ENCODE measurements around the gene MCM7. TPM values are rescaled to one million over a fixed set of nuclear protein-coding genes. Genes with fewer than 3 reads are reported as not detected.

MCM7 gene
- total RNA-seq, 2 donors from 2014 or later = 8.3 to 13.0 TPM

DNA sequence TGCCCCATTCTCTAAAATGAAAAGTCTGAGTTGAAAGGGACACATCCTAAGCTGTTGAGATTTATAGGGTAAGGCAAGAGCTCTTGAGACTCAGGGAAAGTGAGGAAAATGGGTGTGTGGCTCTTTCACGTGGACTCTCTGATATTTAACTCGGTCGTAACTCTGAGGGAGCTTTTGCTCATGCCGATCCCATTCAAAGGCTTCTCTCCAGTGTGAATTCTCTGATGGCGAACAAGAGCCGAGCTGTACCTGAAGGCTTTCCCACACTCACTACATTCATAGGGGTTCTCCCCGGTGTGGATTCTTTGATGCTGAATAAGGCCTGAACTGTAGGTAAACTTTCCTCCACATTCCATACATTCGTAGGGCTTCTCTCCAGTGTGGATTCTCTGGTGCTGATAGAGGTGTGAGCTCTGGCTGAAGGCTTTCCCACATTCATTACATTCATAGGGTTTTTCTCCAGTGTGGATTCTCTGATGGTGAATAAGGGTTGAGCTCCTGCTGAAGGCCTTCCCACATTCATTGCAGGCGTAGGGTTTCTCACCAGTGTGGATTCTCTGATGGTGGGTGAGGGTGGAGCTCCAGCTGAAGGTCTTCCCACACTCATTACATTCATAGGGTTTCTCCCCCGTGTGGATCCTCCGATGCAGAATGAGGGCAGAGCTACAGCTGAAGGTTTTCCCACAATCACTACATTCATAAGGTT, 30.0 kb downstream of the MCM7 start:
- TF ChIP-seq, protein P1, sequence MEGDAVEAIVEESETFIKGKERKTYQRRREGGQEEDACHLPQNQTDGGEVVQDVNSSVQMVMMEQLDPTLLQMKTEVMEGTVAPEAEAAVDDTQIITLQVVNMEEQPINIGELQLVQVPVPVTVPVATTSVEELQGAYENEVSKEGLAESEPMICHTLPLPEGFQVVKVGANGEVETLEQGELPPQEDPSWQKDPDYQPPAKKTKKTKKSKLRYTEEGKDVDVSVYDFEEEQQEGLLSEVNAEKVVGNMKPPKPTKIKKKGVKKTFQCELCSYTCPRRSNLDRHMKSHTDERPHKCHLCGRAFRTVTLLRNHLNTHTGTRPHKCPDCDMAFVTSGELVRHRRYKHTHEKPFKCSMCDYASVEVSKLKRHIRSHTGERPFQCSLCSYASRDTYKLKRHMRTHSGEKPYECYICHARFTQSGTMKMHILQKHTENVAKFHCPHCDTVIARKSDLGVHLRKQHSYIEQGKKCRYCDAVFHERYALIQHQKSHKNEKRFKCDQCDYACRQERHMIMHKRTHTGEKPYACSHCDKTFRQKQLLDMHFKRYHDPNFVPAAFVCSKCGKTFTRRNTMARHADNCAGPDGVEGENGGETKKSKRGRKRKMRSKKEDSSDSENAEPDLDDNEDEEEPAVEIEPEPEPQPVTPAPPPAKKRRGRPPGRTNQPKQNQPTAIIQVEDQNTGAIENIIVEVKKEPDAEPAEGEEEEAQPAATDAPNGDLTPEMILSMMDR (IDR thresholded peaks at IDR 0.05) = no peak
- H3K36me3 ChIP-seq = peaks cover 75% of the 10 kb centered on the region
- no peak for DNase-seq (ENCODE audit: low spot score)
- peaks cover 14 to 32% of the 10 kb centered on the region in 2 donors for H3K9me3 ChIP-seq
- no peaks in the 10 kb centered on the region for H3K27me3 ChIP-seq
- H3K27ac ChIP-seq = no peak overlapping the region
- no peak overlapping the region for H3K4me3 ChIP-seq
- H3K4me1 ChIP-seq = no peaks in the 10 kb centered on the region

DNA sequence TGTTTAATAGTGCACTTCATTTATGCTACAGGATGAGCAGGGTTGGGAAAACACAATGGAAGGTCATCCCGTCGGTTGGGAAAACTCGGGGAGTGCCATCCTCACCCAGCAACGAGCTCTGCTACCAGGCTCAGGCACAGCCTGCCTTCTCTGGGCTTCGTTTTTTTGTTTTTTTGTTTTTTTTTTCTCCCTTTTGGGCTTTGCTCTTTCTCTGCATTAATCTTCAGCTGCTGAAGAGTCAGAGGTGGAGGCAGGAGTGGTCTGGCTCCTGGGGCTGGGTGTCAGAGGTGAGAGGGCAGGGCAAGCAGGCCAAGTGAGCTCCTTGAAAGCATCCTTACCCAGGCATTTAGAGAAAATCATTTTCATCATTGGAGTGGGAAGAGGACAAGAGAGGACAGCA, 31.2 kb downstream of the MCM7 start:
- H3K27me3 ChIP-seq = no peaks in the 10 kb centered on the region
- no peak overlapping the region for H3K27ac ChIP-seq
- no peak overlapping the region for H3K4me3 ChIP-seq
- H3K4me1 ChIP-seq = peaks cover 0 to 11% of the 10 kb centered on the region in 2 donors
- H3K36me3 ChIP-seq = peaks cover 63% of the 10 kb centered on the region
- TF ChIP-seq, protein P1 (IDR thresholded peaks at IDR 0.05) = no peak
- H3K9me3 ChIP-seq = peaks cover 14 to 32% of the 10 kb centered on the region in 2 donors
- DNase-seq (ENCODE audit: low spot score) = no peak

DNA sequence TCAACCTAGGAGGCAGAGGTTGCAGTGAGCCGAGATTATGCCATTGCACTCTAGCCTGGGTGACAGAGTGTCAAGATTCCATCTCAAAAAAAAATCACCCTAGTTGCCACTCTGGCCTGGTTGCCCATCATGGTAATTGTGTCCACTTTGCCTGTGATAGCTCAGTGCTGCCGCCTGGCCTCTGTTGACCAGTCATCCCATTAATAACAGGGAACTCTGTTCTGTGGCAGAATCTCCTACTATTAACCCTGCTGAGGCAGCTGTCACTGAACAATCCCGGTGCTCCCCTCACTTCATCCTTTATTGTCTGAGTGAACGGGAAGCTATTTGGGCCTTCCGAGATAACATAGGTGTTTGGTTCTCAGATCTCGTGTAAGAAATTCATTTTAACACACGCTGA, 34.2 kb downstream of the MCM7 start:
- Histone ChIP-seq H3K4me1 (peaks cover 0 to 11% of the 10 kb centered on the region in 2 donors), H3K27ac (no peak overlapping the region), H3K4me3 (no peak overlapping the region), H3K36me3 (peaks cover 53% of the 10 kb centered on the region), H3K27me3 (no peaks in the 10 kb centered on the region), H3K9me3 (peaks cover 14 to 21% of the 10 kb centered on the region in 2 donors)
- TF ChIP-seq, protein P1 (IDR thresholded peaks at IDR 0.05) = no peak
- no peak for DNase-seq (ENCODE audit: low spot score)

DNA sequence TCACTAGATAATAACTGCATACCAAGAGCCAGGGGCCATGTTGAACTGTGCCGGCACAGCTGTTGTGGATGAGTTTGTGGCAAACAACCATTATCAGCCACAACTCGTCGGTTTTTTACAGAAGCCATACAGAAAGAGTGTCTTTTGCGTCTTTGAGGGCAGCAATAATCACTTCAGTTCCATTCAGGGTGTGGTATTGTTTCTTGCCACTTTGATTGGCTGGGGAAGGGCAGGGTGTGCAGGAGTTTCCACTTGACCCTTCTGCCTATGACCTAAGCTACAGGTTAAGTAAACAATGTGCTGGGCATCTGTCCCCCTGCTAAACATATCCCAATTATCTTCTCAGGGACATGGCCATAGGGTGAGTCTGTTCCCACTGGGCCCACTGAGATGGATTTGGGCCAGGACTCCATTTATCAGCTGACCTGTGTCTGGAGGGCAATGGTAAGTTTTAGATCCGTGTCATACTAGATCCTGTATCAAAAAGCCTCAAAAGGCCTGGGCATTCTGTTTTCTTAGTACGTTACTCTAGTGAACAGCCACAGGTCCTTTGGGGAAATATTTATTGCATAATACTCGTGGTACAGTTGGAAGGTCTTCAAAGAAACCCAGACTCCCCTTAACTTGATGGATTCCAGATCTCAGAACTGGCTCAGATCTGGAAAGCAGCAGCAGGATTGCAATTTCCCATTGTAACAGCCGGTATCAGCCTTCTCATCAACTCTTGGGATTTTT, 35.6 kb downstream of the MCM7 start:
- H3K4me1 ChIP-seq = peaks cover 0 to 11% of the 10 kb centered on the region in 2 donors
- TF ChIP-seq, protein P1 (IDR thresholded peaks at IDR 0.05) = no peak
- DNase-seq (ENCODE audit: low spot score) = no peak
- peaks cover 2 to 8% of the 10 kb centered on the region in 2 donors for H3K9me3 ChIP-seq
- H3K4me3 ChIP-seq = no peak overlapping the region
- H3K27ac ChIP-seq = peak overlapping the region in 1 of 2 donors; percentile 46
- H3K36me3 ChIP-seq = peaks cover 51% of the 10 kb centered on the region
- H3K27me3 ChIP-seq = no peaks in the 10 kb centered on the region

DNA sequence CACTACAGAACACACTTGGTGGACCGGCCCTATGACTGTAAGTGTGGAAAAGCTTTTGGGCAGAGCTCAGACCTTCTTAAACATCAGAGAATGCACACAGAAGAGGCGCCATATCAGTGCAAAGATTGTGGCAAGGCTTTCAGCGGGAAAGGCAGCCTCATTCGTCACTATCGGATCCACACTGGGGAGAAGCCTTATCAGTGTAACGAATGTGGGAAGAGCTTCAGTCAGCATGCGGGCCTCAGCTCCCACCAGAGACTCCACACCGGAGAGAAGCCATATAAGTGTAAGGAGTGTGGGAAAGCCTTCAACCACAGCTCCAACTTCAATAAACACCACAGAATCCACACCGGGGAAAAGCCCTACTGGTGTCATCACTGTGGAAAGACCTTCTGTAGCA, 37.0 kb downstream of the MCM7 start:
- no peaks in the 10 kb centered on the region for H3K27me3 ChIP-seq
- no peak overlapping the region for H3K27ac ChIP-seq
- no peaks in the 10 kb centered on the region for H3K9me3 ChIP-seq
- H3K36me3 ChIP-seq = peaks cover 49% of the 10 kb centered on the region
- no peak overlapping the region for H3K4me3 ChIP-seq
- no peak for DNase-seq (ENCODE audit: low spot score)
- TF ChIP-seq, protein P1 (IDR thresholded peaks at IDR 0.05) = no peak
- peaks cover 0 to 11% of the 10 kb centered on the region in 2 donors for H3K4me1 ChIP-seq

All from right atrium auricular region (tissue), 2 donors.